ENCODE results near the gene NRXN2.
A peak's percentile ranks its signal among the peaks of the same experiment; 100 is the strongest.

Gene NRXN2

GRCh38 chr11:64744544-64745188 lies 21.7 kb upstream of the NRXN2 start:
- no peak for DNase-seq (ENCODE audit: low read depth in 2 of 3, low spot score in 1 of 3)

GRCh38 chr11:64743591-64744543 lies 20.9 kb upstream of the NRXN2 start, which contains the start of gene RASGRP2:
Gene RASGRP2 (minus strand): TSS chr11:64744142. CDS start chr11:64742866, 1,276 bp downstream.
- peak; percentile 48 to 82 (median 65) for DNase-seq (ENCODE audit: low read depth in 2 of 3, low spot score in 1 of 3)

- DNase-seq (ENCODE audit: low read depth in 2 of 3, low spot score in 1 of 3): peak in 2 of 3 donors; percentile 68 to 74
Observed at GRCh38 chr11:64742889-64743590, 20.0 kb upstream of the NRXN2 start.

GRCh38 chr11:64742087-64742888 lies 19.3 kb upstream of the NRXN2 start:
- DNase-seq (ENCODE audit: low read depth in 2 of 3, low spot score in 1 of 3): no peak

GRCh38 chr11:64741375-64742086 lies 18.5 kb upstream of the NRXN2 start:
- no peak for DNase-seq (ENCODE audit: low read depth in 2 of 3, low spot score in 1 of 3)

GRCh38 chr11:64739871-64740270 lies 16.9 kb upstream of the NRXN2 start:
- no peak for DNase-seq (ENCODE audit: low read depth in 2 of 3, low spot score in 1 of 3)

GRCh38 chr11:64736654-64737053 lies 13.7 kb upstream of the NRXN2 start:
- no peak for DNase-seq (ENCODE audit: low read depth in 2 of 3, low spot score in 1 of 3)

- DNase-seq (ENCODE audit: low read depth in 2 of 3, low spot score in 1 of 3): no peak
Observed at GRCh38 chr11:64735725-64736259, 12.8 kb upstream of the NRXN2 start.

- no peak for DNase-seq (ENCODE audit: low read depth in 2 of 3, low spot score in 1 of 3)
Observed at GRCh38 chr11:64734811-64735724, 12.1 kb upstream of the NRXN2 start.

- no peak for DNase-seq (ENCODE audit: low read depth in 2 of 3, low spot score in 1 of 3)
Observed at GRCh38 chr11:64731601-64732000, 8.6 kb upstream of the NRXN2 start.

GRCh38 chr11:64729851-64730382 lies 6.9 kb upstream of the NRXN2 start:
- no peak for DNase-seq (ENCODE audit: low read depth in 2 of 3, low spot score in 1 of 3)

GRCh38 chr11:64728757-64729365 lies 5.9 kb upstream of the NRXN2 start:
- no peak for DNase-seq (ENCODE audit: low read depth in 2 of 3, low spot score in 1 of 3)

GRCh38 chr11:64726867-64727530 lies 4.0 kb upstream of the NRXN2 start:
- no peak for DNase-seq (ENCODE audit: low read depth in 2 of 3, low spot score in 1 of 3)

- no peak for DNase-seq (ENCODE audit: low read depth in 2 of 3, low spot score in 1 of 3)
Observed at GRCh38 chr11:64726211-64726641, 3.2 kb upstream of the NRXN2 start.

GRCh38 chr11:64724863-64725532 lies 2.0 kb upstream of the NRXN2 start:
- no peak for DNase-seq (ENCODE audit: low read depth in 2 of 3, low spot score in 1 of 3)

GRCh38 chr11:64723907-64724862 lies 1.2 kb upstream of the NRXN2 start:
- DNase-seq (ENCODE audit: low read depth in 2 of 3, low spot score in 1 of 3): no peak

Data from stimulated activated CD4-positive, alpha-beta T cell treated with anti-CD3 and anti-CD28 coated beads, Interleukin-12 subunit alpha, Interleukin-12 subunit beta, amount 100 ng/mL, for 48 hours (primary cell).